A673 (cell line): ENCODE measurements around the gene SPSB1. TPM values are rescaled to one million over a fixed set of nuclear protein-coding genes. Genes with fewer than 3 reads are reported as not detected.

Source experiments
- BruUV-seq: library from RNA; stranded (reverse); fragments of 400-500 nt; replicated peaks from 2 replicates; lab custom pipeline; 2021; lab: Mats Ljungman, UMichigan
- CTCF ChIA-PET: fragments of 300-600 bp; sonication (Branson Sonifier 250); formaldehyde crosslinking; loops from one replicate; lab custom pipeline; 2022; ENCODE audit warnings: antibody characterized with exemption; lab: Charles Lee
- POLR2A ChIA-PET: fragments of 300-600 bp; sonication (Branson Sonifier 250); formaldehyde crosslinking; loops from one replicate; lab custom pipeline; 2022; ENCODE audit warnings: antibody characterized with exemption; ENCODE audit not compliant: low non-redundant PET; lab: Charles Lee
- DNase-seq: peaks from one replicate; pipeline ENCODE4 v3.0.0-alpha.2; 2015; ENCODE audit warnings: low spot score
- H3K27ac ChIP-seq: fragments of 200-600 bp; sonication (generic); 2 replicates; pipeline ENCODE4 v1.5.1; 2016; ENCODE audit warnings: mixed run types, low read depth, mild to moderate bottlenecking, mixed read lengths, antibody characterized with exemption, low read length; ENCODE audit not compliant: poor library complexity, severe bottlenecking
- H3K27me3 ChIP-seq: fragments of 200-600 bp; sonication (generic); replicated peaks from 2 replicates; pipeline ENCODE4 v1.6.1; 2017; ENCODE audit warnings: mixed run types, low read depth, mild to moderate bottlenecking, mixed read lengths, antibody characterized with exemption, low read length; ENCODE audit not compliant: insufficient read depth, poor library complexity
- H3K36me3 ChIP-seq: fragments of 200-600 bp; sonication (generic); 2 replicates; pipeline ENCODE4 v1.6.1; 2016; ENCODE audit warnings: mixed run types, mild to moderate bottlenecking, mixed read lengths, antibody characterized with exemption, low read length; ENCODE audit not compliant: insufficient read depth, poor library complexity, severe bottlenecking
- H3K4me1 ChIP-seq: fragments of 200-600 bp; sonication (generic); 2 replicates; pipeline ENCODE4 v1.6.1; 2017; ENCODE audit warnings: mixed run types, mild to moderate bottlenecking, mixed read lengths, antibody characterized with exemption, low read length; ENCODE audit not compliant: insufficient read depth, poor library complexity, severe bottlenecking
- H3K4me3 ChIP-seq: fragments of 200-600 bp; sonication (generic); 2 replicates; pipeline ENCODE4 v1.5.1; 2016; ENCODE audit warnings: low read depth, mixed run types, mild to moderate bottlenecking, mixed read lengths, low read length; ENCODE audit not compliant: poor library complexity, severe bottlenecking
- H3K9me3 ChIP-seq: fragments of 200-600 bp; sonication (generic); 2 replicates; pipeline ENCODE4 v1.6.1; 2016; ENCODE audit warnings: mixed run types, low read depth, mild to moderate bottlenecking, mixed read lengths, antibody characterized with exemption, low read length; ENCODE audit not compliant: poor library complexity, severe bottlenecking
- CTCF ChIP-seq: fragments of 300-800, 200-600 bp; sonication (generic); conservative IDR thresholded peaks from 2 replicates; pipeline ENCODE4 v1.5.1; 2017; ENCODE audit warnings: low read depth, mild to moderate bottlenecking, antibody characterized with exemption, low read length, moderate library complexity, mixed read lengths
- EZH2 ChIP-seq: fragments of 200-600 bp; sonication (generic); IDR thresholded peaks from 2 replicates; pipeline ENCODE4 v1.6.1; 2017; ENCODE audit warnings: borderline replicate concordance, low read depth, mild to moderate bottlenecking, mixed read lengths, antibody characterized with exemption, low read length; ENCODE audit not compliant: poor library complexity, severe bottlenecking
- intact Hi-C: fragments of 100-400 bp; cut with micrococcal nuclease; formaldehyde crosslinking; loops from one replicate; pipeline ENCODE4 v1.10.0; 2022; ENCODE audit not compliant: unreplicated experiment
- total RNA-seq: library from RNA; stranded (reverse); gene quantifications from 2 replicates; pipeline ENCODE4 v1.2.3, GENCODE V29; 2021

Gene SPSB1
- total RNA-seq, 1 experiment from 2014 or later, result 11.8 TPM

GRCh38 chr1:9344426-9345200 is 51.9 kb downstream of the SPSB1 start:
- Histone ChIP-seq H3K9me3 (no peaks in the 10 kb centered on the region), H3K27me3 (no peaks in the 10 kb centered on the region), H3K4me1 (no peaks in the 10 kb centered on the region), H3K27ac (no peak overlapping the region), H3K36me3 (no peaks in the 10 kb centered on the region), H3K4me3 (no peak overlapping the region)
- ChIA-PET POLR2A (no interaction called here), CTCF (no interaction called here)
- TF ChIP-seq CTCF (no peak), EZH2 (no peak)
- intact Hi-C loops, result no loop called here
- BruUV-seq, result no TSS peak
- DNase-seq, result no peak

GRCh38 chr1:9345471-9345870 is 52.8 kb downstream of the SPSB1 start:
- no peak for DNase-seq
- POLR2A ChIA-PET, result no interaction called here
- Histone ChIP-seq H3K9me3 (no peaks in the 10 kb centered on the region), H3K27ac (no peak overlapping the region), H3K27me3 (no peaks in the 10 kb centered on the region), H3K36me3 (no peaks in the 10 kb centered on the region), H3K4me1 (no peaks in the 10 kb centered on the region), H3K4me3 (no peak overlapping the region)
- no peak for TF ChIP-seq EZH2
- CTCF ChIA-PET, result no interaction called here
- no TSS peak for BruUV-seq
- intact Hi-C loops, result no loop called here

GRCh38 chr1:9345922-9346321 is 53.2 kb downstream of the SPSB1 start:
- H3K4me1 ChIP-seq, result no peaks in the 10 kb centered on the region
- no peak overlapping the region for H3K27ac ChIP-seq
- intact Hi-C loops, result no loop called here
- no peaks in the 10 kb centered on the region for H3K36me3 ChIP-seq
- no TSS peak for BruUV-seq
- no peaks in the 10 kb centered on the region for H3K27me3 ChIP-seq
- no peaks in the 10 kb centered on the region for H3K9me3 ChIP-seq
- CTCF ChIA-PET, result no interaction called here
- no peak for TF ChIP-seq EZH2
- TF ChIP-seq CTCF, result no peak
- no peak overlapping the region for H3K4me3 ChIP-seq
- DNase-seq, result no peak
- POLR2A ChIA-PET, result no interaction called here

- no TSS peak for BruUV-seq
- no peak for TF ChIP-seq EZH2
- TF ChIP-seq CTCF, result no peak
- POLR2A ChIA-PET, result no interaction called here
- Histone ChIP-seq H3K4me3 (no peak overlapping the region), H3K27ac (no peak overlapping the region), H3K4me1 (no peaks in the 10 kb centered on the region), H3K36me3 (no peaks in the 10 kb centered on the region), H3K27me3 (no peaks in the 10 kb centered on the region), H3K9me3 (no peaks in the 10 kb centered on the region)
- intact Hi-C loops, result no loop called here
- CTCF ChIA-PET, result no interaction called here
- DNase-seq, result no peak
Measured at GRCh38 chr1:9346566-9346965, 53.9 kb downstream of the SPSB1 start.
